T-helper 9 cell (primary cell): ENCODE results near the gene KSR2.
"Not testable (repeated sequence)": the region's sequence is repeated elsewhere in the genome, so short reads cannot be mapped to it uniquely, and the experiment has no call there.

Source experiments
- DNase-seq: peaks from one replicate; pipeline ENCODE4 v3.0.0-alpha.2; 2020

Gene KSR2

DNA sequence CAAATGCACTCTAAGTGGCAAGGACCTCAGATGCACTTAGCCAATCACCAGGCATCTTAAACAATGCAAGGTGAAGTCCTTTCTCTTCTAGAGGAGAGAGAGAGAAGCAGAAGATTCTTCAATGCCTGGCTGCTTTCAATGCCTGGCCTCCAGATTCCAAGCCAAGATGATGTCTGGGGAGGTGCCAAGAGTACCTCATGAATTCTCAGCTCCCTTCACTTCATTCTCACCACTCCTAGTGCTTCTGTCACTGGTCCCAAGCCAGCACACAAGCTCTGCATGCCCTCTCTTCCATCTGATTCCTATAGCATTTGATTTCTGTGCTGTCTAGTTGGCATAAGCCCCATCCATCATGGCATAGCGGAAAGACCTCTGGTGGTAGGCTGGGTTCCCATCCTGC is 225.0 kb downstream of the KSR2 start:
- DNase-seq: no peak

- no peak for DNase-seq
These were observed 226.1 kb downstream of the KSR2 start for GRCh38 chr12:117742721-117743120.

DNA sequence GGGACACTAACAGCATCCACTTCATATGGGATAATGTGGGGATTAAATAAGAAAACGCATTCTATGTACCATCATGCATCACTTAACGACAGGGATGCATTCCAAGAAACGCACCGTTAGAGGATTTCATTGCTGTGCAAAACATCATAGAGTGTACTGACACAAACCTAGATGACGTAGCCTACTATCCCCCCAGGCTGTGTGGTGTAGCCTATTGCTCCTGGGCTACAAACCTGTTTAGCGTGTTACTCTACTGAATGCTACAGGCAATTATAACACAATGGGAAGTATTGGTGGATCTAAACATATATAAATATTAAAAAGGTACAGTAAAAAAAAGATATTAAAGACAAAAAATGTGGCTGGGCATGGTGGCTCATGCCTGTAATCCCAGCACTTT is 230.6 kb downstream of the KSR2 start:
- DNase-seq: no peak

DNA sequence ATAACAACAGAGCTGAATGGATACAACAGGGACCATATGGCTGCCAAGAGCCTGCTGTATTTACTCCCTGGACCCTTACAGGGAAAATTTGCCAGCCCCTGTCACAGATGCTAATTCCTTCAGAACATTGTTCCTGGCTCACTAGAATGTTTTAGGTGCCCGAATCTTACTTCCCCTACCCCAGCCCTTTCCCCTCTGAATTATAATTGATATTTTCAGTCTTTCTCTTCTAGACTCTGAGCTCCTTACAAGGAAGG is 235.3 kb downstream of the KSR2 start:
- no peak for DNase-seq

DNA sequence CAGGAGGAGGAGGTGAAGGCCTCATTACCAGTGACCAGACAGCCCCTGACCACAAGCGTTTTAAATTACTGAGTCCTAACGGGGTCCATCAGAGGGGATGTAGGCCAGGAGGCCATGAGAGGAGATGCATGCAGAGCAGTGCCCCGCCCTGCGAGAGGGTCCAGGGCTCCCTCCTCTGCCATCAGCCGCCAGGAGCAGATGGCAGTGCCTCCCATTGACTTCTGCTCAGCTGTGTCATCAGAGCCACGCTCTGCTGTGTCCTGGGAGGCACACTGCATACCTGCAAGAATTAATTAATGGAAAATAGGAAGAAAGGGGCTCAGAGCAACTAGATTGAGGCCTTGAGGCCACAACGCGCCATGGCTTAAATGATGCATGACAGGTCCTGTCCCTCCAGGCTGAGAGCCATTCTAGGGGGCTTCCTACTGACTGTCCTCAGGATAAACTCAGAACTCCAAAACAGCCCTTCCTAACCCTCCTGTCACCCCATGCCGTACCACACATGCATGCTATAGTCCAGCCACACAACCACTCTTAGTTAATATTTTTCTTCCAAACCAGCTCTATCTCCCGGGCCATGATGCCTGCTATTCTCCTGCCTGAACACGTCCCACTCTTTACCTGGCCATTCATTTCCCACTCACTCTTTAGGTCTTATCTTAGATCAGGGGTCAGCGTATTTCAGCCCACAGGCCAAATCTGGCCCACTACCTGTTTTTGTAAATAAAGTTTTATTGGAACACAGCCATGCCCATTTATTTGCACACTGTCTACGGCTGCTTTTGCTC is 235.8 kb downstream of the KSR2 start:
- DNase-seq: no peak

DNA sequence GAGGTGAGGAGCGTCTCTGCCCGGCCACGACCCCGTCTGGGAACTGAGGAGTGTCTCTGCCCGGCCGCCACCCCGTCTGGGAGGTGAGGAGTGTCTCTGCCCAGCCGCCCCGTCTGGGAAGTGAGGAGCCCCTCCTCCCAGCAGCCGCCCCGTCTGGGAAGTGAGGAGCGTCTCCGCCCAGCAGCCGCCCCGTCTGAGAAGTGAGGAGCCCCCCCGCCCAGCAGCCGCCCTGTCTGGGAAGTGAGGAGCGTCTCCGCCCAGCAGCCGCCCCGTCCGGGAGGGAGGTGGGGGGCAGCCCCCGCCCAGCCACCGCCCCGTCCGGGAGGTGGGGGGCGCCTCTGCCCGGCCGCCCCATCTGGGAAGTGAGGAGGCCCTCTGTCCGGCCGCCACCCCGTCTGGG is 237.7 kb downstream of the KSR2 start:
- not testable (repeated sequence) for DNase-seq

GRCh38 chr12:117727301-117727700 is 241.5 kb downstream of the KSR2 start:
- DNase-seq: no peak

DNA sequence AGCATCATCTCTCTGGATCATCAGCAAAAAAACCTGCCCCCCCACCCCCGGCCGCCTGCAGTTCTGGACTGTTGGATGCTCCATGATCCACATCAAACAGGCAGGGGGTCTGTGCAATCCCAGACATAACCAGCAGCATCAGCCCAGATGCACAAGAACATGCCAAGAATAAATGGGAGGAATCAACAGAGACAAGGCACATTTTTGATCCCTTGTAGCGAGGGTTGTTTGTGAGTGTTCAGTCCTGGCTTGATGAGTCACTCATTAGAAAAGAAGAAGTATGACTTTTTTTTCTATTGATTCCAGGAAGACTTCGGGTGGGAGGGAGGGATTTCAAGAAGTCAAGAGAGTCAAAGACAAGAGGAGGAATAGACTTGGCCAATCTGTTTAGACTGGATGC is 244.2 kb downstream of the KSR2 start:
- no peak for DNase-seq

- no peak for DNase-seq
These were observed 250.2 kb downstream of the KSR2 start for GRCh38 chr12:117718559-117718958.

DNA sequence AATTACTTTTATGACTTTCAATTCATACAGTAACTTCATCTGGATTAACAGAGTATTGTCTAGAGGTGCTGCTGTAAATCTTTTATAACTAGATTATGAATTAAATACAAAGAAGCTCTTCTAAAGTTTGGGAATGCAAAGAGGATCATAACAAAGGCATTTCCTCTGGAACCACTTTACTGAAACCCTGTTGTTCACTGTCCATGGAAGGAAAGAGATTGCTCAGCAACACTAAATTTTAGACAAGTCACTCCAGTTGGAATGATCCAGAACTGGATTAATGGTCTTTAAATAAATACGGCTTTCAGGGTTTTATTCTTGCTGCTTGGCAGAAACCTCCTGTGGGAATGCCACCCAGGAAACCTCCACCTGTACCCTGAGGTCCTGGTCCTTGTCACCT is 250.6 kb downstream of the KSR2 start:
- no peak for DNase-seq

DNA sequence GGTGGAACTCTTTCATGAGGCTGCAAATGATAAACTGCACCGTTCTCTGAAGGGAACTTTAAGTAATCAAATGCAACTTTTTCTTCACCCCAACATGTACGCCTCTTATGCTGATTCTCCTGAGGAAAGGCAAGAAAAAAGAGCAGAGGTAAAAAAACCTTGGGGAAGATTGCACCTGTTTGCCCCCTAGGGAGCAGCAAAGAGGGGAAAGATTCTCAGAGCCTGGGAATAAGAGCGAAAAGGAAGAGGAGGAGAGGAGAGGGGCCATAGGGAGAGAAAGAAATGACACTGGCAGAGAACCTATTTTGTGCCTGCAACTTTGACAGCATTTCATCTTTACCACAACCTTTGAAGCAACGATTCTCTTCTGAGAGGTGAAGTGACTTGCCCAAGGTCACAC is 254.6 kb downstream of the KSR2 start:
- no peak for DNase-seq

DNA sequence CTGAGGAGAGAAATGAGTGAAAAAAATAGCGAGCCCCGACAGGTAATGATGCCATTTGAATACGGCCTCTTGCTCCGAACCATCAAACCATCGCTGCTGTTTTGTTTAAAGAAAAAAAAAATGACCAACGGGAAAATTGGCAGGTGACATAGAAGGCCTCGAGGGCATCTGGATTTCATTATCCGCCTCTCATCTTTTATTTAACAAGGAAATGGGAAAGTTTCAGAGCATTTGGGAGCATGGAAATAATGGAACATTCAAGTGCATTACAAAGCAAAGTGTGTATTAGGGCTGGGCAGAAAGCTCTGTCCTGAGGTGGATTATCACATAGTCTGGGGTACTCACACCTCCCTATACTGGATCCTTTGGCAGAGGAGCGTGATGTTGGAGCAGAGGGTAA is 258.7 kb downstream of the KSR2 start:
- no peak for DNase-seq

DNA sequence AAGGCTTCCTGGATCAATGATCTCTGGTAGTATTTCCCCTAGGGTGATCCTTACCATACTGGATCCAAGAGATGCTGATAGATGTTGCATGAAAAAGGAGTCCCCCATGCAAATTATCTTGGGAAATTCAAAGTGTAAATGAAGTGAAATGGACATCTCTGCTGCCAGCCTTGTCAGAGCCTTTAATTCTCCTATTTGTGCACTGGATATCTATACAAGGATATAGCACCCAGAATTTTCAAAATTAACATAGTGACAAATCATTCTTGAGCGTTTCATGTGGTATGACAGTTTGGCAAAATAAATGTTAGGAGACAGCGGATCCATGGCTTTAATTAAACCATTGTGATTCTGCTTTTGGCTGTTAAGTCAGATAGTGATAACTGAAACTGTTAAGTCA is 260.9 kb downstream of the KSR2 start:
- DNase-seq: no peak

DNA sequence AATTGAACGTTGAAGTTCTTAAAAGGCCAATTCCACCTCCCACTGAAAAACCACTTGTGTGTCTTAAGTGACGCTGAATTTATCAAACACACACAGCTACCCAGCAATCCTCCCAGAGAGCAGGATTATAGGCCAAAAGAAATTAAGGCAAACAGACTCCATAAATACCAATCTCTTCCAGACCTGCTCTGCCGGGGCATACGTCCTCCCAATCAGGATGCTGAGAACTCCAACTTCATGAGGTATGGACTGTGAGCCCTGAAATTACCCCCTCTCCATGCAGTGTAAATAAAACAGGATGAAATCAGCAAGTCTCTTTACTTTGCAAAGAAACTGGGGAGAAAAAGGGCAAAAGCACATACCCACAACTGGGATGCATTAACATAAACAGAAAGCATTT is 265.2 kb downstream of the KSR2 start:
- DNase-seq: no peak

DNA sequence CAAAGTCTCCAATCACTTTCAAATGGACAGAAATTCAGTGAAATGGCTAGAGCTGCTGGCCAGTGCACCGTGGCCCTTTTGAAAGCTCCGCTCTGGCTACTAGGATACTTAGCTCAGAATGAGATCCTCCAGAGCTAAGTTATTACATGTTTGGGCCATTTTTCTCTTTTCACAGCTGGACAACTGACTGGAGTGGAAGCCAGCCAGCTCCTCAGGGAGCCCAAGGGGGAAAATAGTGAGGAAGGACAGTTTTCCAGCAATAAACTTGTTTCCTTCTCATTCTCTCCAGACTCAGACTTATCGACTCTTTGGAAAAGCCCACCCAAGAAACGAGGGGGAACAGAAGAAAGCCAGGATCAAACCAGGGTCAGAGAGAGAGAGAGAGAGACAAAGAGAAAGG is 266.0 kb downstream of the KSR2 start:
- DNase-seq: no peak

- DNase-seq: no peak
These were observed 269.2 kb downstream of the KSR2 start for GRCh38 chr12:117699575-117699974.

DNA sequence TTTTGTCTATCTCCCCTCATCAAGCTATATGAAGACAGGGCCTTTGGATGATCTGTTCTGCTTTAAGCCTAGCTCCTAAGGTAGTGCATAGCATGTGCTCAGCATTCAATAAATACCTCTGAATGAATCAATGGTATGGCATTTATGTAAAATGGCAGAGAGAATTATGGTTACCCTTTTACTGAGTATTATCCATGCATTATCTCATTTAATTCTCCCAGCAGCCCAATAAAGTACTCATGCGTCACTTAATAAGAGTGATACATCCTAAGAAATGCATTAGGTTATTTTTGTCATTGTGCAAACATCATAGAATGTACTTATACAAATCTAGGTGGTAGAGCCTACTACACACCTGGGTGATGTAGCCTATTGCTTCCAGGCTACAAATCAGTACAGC is 269.7 kb downstream of the KSR2 start:
- DNase-seq: no peak

DNA sequence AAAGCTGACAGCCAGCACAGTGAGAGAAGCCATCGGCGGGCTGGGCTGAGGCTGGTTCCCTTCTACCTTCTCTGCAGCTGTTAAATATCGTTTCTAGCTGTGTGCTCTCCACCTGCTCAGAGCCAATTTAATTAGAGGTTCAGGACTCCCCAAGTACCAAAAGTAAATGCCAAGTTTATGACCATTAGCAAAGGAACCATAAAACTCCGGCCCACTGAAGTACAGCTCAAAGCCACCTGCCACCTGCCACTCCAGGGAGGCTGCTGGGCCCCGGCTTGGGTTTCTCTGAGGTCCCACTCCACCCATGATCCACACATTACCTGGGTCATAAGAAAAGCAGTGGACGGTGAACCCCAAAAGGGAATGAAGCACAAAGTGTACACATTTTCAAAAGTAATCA is 272.8 kb downstream of the KSR2 start:
- no peak for DNase-seq

DNA sequence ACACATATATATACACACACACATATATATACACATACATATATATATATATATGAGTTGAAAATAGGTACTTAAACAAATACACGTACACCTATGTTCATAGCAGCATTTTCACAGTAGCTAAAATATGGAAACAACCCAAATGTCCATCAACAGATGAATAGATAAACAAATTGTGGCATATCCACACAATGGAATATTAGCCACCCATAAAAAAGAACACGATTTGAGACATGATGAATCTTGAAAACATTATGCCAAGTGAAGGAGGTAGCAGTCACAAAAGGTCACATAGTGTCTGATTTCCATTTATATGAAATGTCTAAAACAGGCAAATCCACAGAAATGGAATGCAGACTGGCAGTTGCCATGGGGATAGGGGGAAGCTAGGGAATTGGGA is 276.3 kb downstream of the KSR2 start:
- no peak for DNase-seq

DNA sequence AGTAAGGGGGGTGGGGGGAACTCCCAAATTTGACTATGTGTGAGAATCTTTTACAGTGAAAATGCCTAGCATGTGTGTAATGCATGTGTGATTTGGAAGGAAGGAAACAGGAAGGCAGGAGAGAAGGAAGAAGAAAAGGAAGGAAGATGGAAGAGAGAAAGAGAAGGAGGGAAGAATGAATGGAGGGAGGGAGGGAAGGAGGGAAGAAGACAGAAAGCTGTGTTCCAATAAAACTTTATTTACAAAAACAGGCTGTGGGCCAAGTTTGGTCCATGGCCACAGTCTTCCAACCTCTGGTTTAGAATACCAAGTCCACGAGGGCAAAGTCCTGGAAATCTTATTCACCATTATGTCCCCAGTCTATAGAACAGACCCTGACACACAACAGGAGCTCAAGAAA is 278.9 kb downstream of the KSR2 start:
- DNase-seq: no peak

GRCh38 chr12:117688446-117688845 is 280.3 kb downstream of the KSR2 start:
- no peak for DNase-seq

GRCh38 chr12:117686911-117687377 is 281.8 kb downstream of the KSR2 start:
- no peak for DNase-seq

- no peak for DNase-seq
These were observed 282.6 kb downstream of the KSR2 start for GRCh38 chr12:117686210-117686609.

- no peak for DNase-seq
These were observed 283.5 kb downstream of the KSR2 start for GRCh38 chr12:117685110-117685926.

GRCh38 chr12:117684471-117684870 is 284.3 kb downstream of the KSR2 start:
- no peak for DNase-seq
